NCI-H2107 (cell line): ENCODE data around the gene UTY.
"Not testable (repeated sequence)": the region's sequence is repeated elsewhere in the genome, so short reads cannot be mapped to it uniquely, and the experiment has no call there.

Experiments
- DNase-seq: peaks from one replicate; lab custom pipeline; 2025; lab: John Stamatoyannopoulos, UW

UTY gene

GRCh38 chrY:13299411-13299810, 180.4 kb downstream of the UTY start:
- no peak for DNase-seq

- no peak for DNase-seq
These were observed 183.5 kb downstream of the UTY start for GRCh38 chrY:13296176-13296890.

GRCh38 chrY:13295026-13295425, 184.8 kb downstream of the UTY start:
- DNase-seq = no peak

GRCh38 chrY:13291199-13291598, 188.6 kb downstream of the UTY start:
- DNase-seq = no peak

GRCh38 chrY:13282151-13283054, 197.4 kb downstream of the UTY start:
- DNase-seq = not testable (repeated sequence)

GRCh38 chrY:13279561-13279960, 200.3 kb downstream of the UTY start:
- DNase-seq = no peak

GRCh38 chrY:13271706-13272105, 208.1 kb downstream of the UTY start:
- no peak for DNase-seq

- DNase-seq = not testable (repeated sequence)
These were observed 225.8 kb downstream of the UTY start for GRCh38 chrY:13253941-13254440.

- no peak for DNase-seq
These were observed 229.4 kb downstream of the UTY start for GRCh38 chrY:13250421-13250820.

- no peak for DNase-seq
These were observed 236.1 kb downstream of the UTY start for GRCh38 chrY:13243716-13244115.

- DNase-seq = no peak
These were observed 245.9 kb downstream of the UTY start for GRCh38 chrY:13233901-13234300.

- DNase-seq = no peak
These were observed 246.7 kb downstream of the UTY start for GRCh38 chrY:13233118-13233517.

- DNase-seq = no peak
These were observed 252.4 kb downstream of the UTY start for GRCh38 chrY:13227354-13227953.

GRCh38 chrY:13210961-13211646, 268.7 kb downstream of the UTY start:
- no peak for DNase-seq

- DNase-seq = no peak
These were observed 274.6 kb downstream of the UTY start for GRCh38 chrY:13205214-13205613.
